22Rv1 (cell line): ENCODE data around the gene COPG1.

ENCODE experiments used
- ZFX ChIP-seq: fragments of 450-650 bp; IDR thresholded peaks from 2 replicates; pipeline ENCODE4 v1.6.1; 2017; ENCODE audit warnings: antibody characterized with exemption, borderline replicate concordance
- TF ChIP-seq, protein P1 (sequence below): fragments of 450-650 bp; IDR thresholded peaks from 2 replicates; pipeline ENCODE4 v1.5.1; 2017; ENCODE audit warnings: mild to moderate bottlenecking

- TF ChIP-seq, protein P1, sequence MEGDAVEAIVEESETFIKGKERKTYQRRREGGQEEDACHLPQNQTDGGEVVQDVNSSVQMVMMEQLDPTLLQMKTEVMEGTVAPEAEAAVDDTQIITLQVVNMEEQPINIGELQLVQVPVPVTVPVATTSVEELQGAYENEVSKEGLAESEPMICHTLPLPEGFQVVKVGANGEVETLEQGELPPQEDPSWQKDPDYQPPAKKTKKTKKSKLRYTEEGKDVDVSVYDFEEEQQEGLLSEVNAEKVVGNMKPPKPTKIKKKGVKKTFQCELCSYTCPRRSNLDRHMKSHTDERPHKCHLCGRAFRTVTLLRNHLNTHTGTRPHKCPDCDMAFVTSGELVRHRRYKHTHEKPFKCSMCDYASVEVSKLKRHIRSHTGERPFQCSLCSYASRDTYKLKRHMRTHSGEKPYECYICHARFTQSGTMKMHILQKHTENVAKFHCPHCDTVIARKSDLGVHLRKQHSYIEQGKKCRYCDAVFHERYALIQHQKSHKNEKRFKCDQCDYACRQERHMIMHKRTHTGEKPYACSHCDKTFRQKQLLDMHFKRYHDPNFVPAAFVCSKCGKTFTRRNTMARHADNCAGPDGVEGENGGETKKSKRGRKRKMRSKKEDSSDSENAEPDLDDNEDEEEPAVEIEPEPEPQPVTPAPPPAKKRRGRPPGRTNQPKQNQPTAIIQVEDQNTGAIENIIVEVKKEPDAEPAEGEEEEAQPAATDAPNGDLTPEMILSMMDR, result no peak
- no peak for TF ChIP-seq ZFX
These were observed 63.4 kb downstream of the COPG1 start for GRCh38 chr3:129312671-129313414.
